HCT116 (cell line): ENCODE measurements around the gene WSCD2. TPM values are rescaled to one million over a fixed set of nuclear protein-coding genes. Genes with fewer than 3 reads are reported as not detected.

Experiments
- ATAC-seq: fragments of 200-7000 bp; cut with Tn5 transposase; 2 replicates; pipeline ENCODE4 v1.9.1; 2020; ENCODE audit warnings: mild to moderate bottlenecking, moderate library complexity
- BruUV-seq: library from RNA; stranded (reverse); fragments of 400-500 nt; replicated peaks from 2 replicates; lab custom pipeline; 2021; lab: Mats Ljungman, UMichigan
- CTCF ChIA-PET: fragments of 300-600 bp; sonication (Branson Sonifier 250); formaldehyde crosslinking; loops from one replicate; lab custom pipeline; 2021; ENCODE audit warnings: antibody characterized with exemption; lab: Charles Lee
- POLR2A ChIA-PET: fragments of 300-600, 350-600 bp; sonication (Branson Sonifier 250); formaldehyde crosslinking; loops from one replicate; lab custom pipeline; 2021; ENCODE audit warnings: antibody characterized with exemption; lab: Charles Lee
- RAD21 ChIA-PET, 2 experiments: fragments of 300-600 bp; sonication (Branson Sonifier 250); formaldehyde crosslinking; loops; one replicate each; lab custom pipeline; 2023; ENCODE audit warnings: low total read pairs in 2 of 2; ENCODE audit not compliant: uncharacterized antibody in 2 of 2, unreplicated experiment in 2 of 2, low non-redundant PET in 1 of 2; lab: Charles Lee
- DNase-seq: peaks from one replicate; pipeline ENCODE4 v3.0.0-alpha.2; 2010; ENCODE audit warnings: low read depth, low spot score
- H2AFZ ChIP-seq: fragments of 200-600 bp; shearing (Covaris generic), sonication (generic); 2 replicates; pipeline ENCODE4 v1.6.1; 2017; ENCODE audit warnings: low read depth, mixed run types, mixed read lengths, antibody characterized with exemption, low read length; ENCODE audit not compliant: poor library complexity, severe bottlenecking
- H3K27ac ChIP-seq: 2 replicates; pipeline ENCODE4 v1.5.1; 2012; ENCODE audit warnings: low read depth, low read length
- H3K27me3 ChIP-seq: fragments of 200-600 bp; sonication (generic); 2 replicates; pipeline ENCODE4 v1.6.1; 2016; ENCODE audit warnings: mixed run types, low read length, mixed read lengths; ENCODE audit not compliant: insufficient read depth
- H3K36me3 ChIP-seq, 2 experiments: fragments of 200-500 bp in 1 of 2; fragments of 200-600 bp in 1 of 2; sonication (Bioruptor generic) in 1 of 2; sonication (generic) in 1 of 2; 2 replicates each; pipeline versions ENCODE4 v1.5.1 to v1.6.1; 2014 to 2016; ENCODE audit warnings: low read length in 2 of 2, inconsistent platforms in 1 of 2, mixed read lengths in 1 of 2, mixed run types in 1 of 2; ENCODE audit not compliant: insufficient read depth in 2 of 2, control insufficient read depth in 1 of 2
- H3K4me1 ChIP-seq, 2 experiments: fragments of 200-600 bp in 1 of 2; sonication (generic) in 1 of 2; 2 replicates each; pipeline versions ENCODE4 v1.5.1 to v1.6.1; 2012 to 2017; ENCODE audit warnings: low read length in 2 of 2, inconsistent platforms in 1 of 2, mild to moderate bottlenecking in 1 of 2, mixed read lengths in 1 of 2, mixed run types in 1 of 2, moderate library complexity in 1 of 2; ENCODE audit not compliant: insufficient read depth in 2 of 2, control insufficient read depth in 1 of 2
- H3K4me2 ChIP-seq: fragments of 200-600 bp; sonication (generic); 2 replicates; pipeline ENCODE4 v1.6.1; 2017; ENCODE audit warnings: mixed run types, low read length, mixed read lengths
- H3K4me3 ChIP-seq, 2 experiments: fragments of 200-600 bp in 1 of 2; sonication (generic) in 1 of 2; replicated peaks in 1 of 2; 2 replicates each; pipeline ENCODE4 v1.5.1; 2011 to 2016; ENCODE audit warnings: low read length in 2 of 2, control low read depth in 1 of 2, low read depth in 1 of 2, mild to moderate bottlenecking in 1 of 2, mixed read lengths in 1 of 2, mixed run types in 1 of 2
- H3K79me2 ChIP-seq: fragments of 200-600 bp; sonication (generic); 2 replicates; pipeline ENCODE4 v1.6.1; 2017; ENCODE audit warnings: mild to moderate bottlenecking, mixed run types, low read length, moderate library complexity, mixed read lengths; ENCODE audit not compliant: insufficient read depth
- H3K9ac ChIP-seq: fragments of 200-600 bp; sonication (generic); 2 replicates; pipeline ENCODE4 v1.6.1; 2016; ENCODE audit warnings: low read length, mixed read lengths
- H3K9me2 ChIP-seq: fragments of 200-600 bp; sonication (generic), shearing (Covaris generic); 2 replicates; pipeline ENCODE4 v1.6.1; 2017; ENCODE audit warnings: mixed run types, mild to moderate bottlenecking, moderate library complexity; ENCODE audit not compliant: insufficient read depth
- H3K9me3 ChIP-seq, 2 experiments: fragments of 200-500 bp in 1 of 2; fragments of 200-600 bp in 1 of 2; sonication (Bioruptor generic) in 1 of 2; sonication (generic) in 1 of 2; 2 replicates each; pipeline ENCODE4 v1.6.1; 2014 to 2017; ENCODE audit warnings: low read length in 2 of 2, mixed read lengths in 2 of 2, inconsistent platforms in 1 of 2, low read depth in 1 of 2, mild to moderate bottlenecking in 1 of 2, mixed run types in 1 of 2, moderate library complexity in 1 of 2; ENCODE audit not compliant: control insufficient read depth in 1 of 2, insufficient read depth in 1 of 2
- H4K20me1 ChIP-seq: fragments of 200-600 bp; sonication (generic), shearing (Covaris generic); 2 replicates; pipeline ENCODE4 v1.6.1; 2017; ENCODE audit warnings: mixed run types, mild to moderate bottlenecking, moderate library complexity; ENCODE audit not compliant: insufficient read depth
- CBX3 ChIP-seq: IDR thresholded peaks from 2 replicates; pipeline ENCODE4 v1.6.1; 2012; ENCODE audit warnings: low read depth
- CEBPB ChIP-seq: IDR thresholded peaks from 2 replicates; pipeline ENCODE4 v1.6.1; 2012; ENCODE audit warnings: low read depth
- EGR1 ChIP-seq: IDR thresholded peaks from 2 replicates; pipeline ENCODE4 v1.6.1; 2012; ENCODE audit warnings: low read depth
- EZH2 ChIP-seq: fragments of 200-600 bp; sonication (generic); IDR thresholded peaks from 2 replicates; pipeline ENCODE4 v1.6.1; 2017; ENCODE audit warnings: antibody characterized with exemption, mixed run types
- EZH2phosphoT487 ChIP-seq: fragments of 200-600 bp; IDR thresholded peaks from 2 replicates; pipeline ENCODE4 v1.6.1; 2018; ENCODE audit warnings: antibody characterized with exemption, borderline replicate concordance
- FOSL1 ChIP-seq: IDR thresholded peaks from 2 replicates; pipeline ENCODE4 v1.6.1; 2012; ENCODE audit warnings: low read depth
- POLR2A ChIP-seq: IDR thresholded peaks from 2 replicates; pipeline ENCODE4 v1.7.0; 2011; ENCODE audit warnings: borderline replicate concordance; ENCODE audit not compliant: insufficient read depth, insufficient read length; ENCODE audit errors: extremely low read depth
- RAD21 ChIP-seq: IDR thresholded peaks from 2 replicates; pipeline ENCODE4 v1.6.1; 2012; ENCODE audit warnings: low read depth, mild to moderate bottlenecking
- TCF7L2 ChIP-seq: IDR thresholded peaks from 2 replicates; pipeline ENCODE4 v1.7.0; 2011; ENCODE audit warnings: borderline replicate concordance, inconsistent platforms; ENCODE audit not compliant: insufficient read depth, insufficient read length; ENCODE audit errors: extremely low read depth
- intact Hi-C: fragments of 100-400 bp; cut with micrococcal nuclease; formaldehyde crosslinking; loops from 2 replicates; pipeline ENCODE4 v1.10.0; 2022
- total RNA-seq: library from RNA; stranded (reverse); gene quantifications from one replicate; pipeline ENCODE4 v1.2.1, GENCODE V29; 2021; ENCODE audit not compliant: unreplicated experiment

WSCD2 gene
- total RNA-seq, 1 experiment from 2014 or later: 0.05 TPM

GRCh38 chr12:108247130-108247529 is 118.0 kb downstream of the WSCD2 start:
- CTCF ChIA-PET: no interaction called here
- no peak for TF ChIP-seq CBX3
- TF ChIP-seq POLR2A: no peak
- TF ChIP-seq EZH2phosphoT487: no peak
- no peak for TF ChIP-seq CEBPB
- TF ChIP-seq EZH2: no peak
- no peak for TF ChIP-seq TCF7L2
- TF ChIP-seq FOSL1: no peak
- no peak for TF ChIP-seq EGR1

GRCh38 chr12:108248011-108248410 is 118.9 kb downstream of the WSCD2 start:
- no peak overlapping the region for H3K27ac ChIP-seq
- H3K79me2 ChIP-seq: no peaks in the 10 kb centered on the region
- no peaks in the 10 kb centered on the region for H4K20me1 ChIP-seq
- peaks cover 77% of the 10 kb centered on the region for H3K27me3 ChIP-seq
- no peak overlapping the region for H2AFZ ChIP-seq
- ChIA-PET CTCF (no interaction called here), RAD21 (no interaction called here), POLR2A (no interaction called here)
- H3K4me3 ChIP-seq: no peak overlapping the region
- intact Hi-C loops: no loop called here
- no peak for TF ChIP-seq POLR2A
- no peak for TF ChIP-seq RAD21
- no peak for TF ChIP-seq EGR1
- H3K36me3 ChIP-seq: no peaks in the 10 kb centered on the region
- H3K9me3 ChIP-seq: no peaks in the 10 kb centered on the region
- no peaks in the 10 kb centered on the region for H3K9me2 ChIP-seq
- H3K4me1 ChIP-seq: no peaks in the 10 kb centered on the region
- no TSS peak for BruUV-seq
- H3K4me2 ChIP-seq: no peak overlapping the region
- DNase-seq (no peak), ATAC-seq (no peak)
- H3K9ac ChIP-seq: no peak overlapping the region

More at GRCh38 chr12:108247130-108247529, 118.0 kb downstream of the WSCD2 start:
- no TSS peak for BruUV-seq
- no peaks in the 10 kb centered on the region for H3K79me2 ChIP-seq
- H3K4me2 ChIP-seq: no peak overlapping the region
- ChIA-PET POLR2A (no interaction called here), RAD21 (interaction anchor here in 1 of 2 experiments (0.6 kb wide), 1 partner anchor 12 kb away, joined by 3 read pairs; no protein-coding TSS in a partner anchor)
- H3K9me2 ChIP-seq: no peaks in the 10 kb centered on the region
- no peak overlapping the region for H2AFZ ChIP-seq
- H3K9me3 ChIP-seq: no peaks in the 10 kb centered on the region
- no peaks in the 10 kb centered on the region for H4K20me1 ChIP-seq
- H3K36me3 ChIP-seq: no peaks in the 10 kb centered on the region
- no peak overlapping the region for H3K27ac ChIP-seq
- peaks cover 68% of the 10 kb centered on the region for H3K27me3 ChIP-seq
- no peak overlapping the region for H3K9ac ChIP-seq
- no peaks in the 10 kb centered on the region for H3K4me1 ChIP-seq
- intact Hi-C loops: no loop called here
- no peak for DNase-seq
- no peak overlapping the region for H3K4me3 ChIP-seq
- no peak for ATAC-seq
